Medulla oblongata (tissue), 1 donor: Measurements from ENCODE around the gene MAN1C1.

ENCODE experiments used
- DNase-seq: peaks from one replicate; pipeline ENCODE4 v3.0.0-alpha.2; 2015; ENCODE audit errors: extremely low spot score

MAN1C1 gene

DNA sequence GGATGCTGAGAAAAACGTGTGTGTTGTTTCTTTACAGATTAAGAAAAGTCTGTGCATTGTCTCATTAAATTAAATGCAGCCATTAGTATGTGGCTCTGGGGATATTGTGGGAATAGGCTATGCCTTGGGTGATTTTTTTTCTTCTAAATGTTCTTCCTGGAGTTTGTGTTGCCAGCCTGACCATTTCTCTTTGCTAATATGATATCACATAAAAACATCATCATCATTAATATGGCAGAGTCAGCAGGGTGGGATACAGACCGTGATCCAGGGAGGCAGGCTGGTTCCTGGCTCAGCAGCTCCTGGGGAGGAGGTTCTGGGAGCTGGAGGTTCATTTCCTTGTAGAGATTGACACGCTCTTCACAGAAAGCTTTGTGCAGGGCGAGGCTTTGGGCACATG lies 122.8 kb downstream of the MAN1C1 start:
- DNase-seq, result no peak

DNA sequence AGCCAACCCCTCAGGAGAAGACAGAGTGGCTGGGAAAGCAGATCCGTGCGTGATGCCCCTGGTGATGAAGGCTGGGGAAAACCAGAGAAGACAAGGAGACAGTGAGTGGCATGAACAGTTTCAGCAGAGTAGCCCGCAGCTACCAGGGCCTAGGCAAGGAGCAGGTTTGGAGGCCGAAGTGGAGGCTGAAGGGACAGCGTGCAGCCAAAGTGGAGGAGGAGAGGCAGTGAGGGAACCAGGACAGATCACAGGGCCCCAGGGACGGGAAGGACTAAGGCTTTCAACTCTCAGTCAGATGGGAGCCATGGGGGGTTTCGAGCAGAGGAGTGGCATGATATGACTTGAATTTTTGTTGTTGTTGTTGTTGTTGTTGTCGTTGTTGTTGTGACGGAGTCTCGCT lies 123.5 kb downstream of the MAN1C1 start:
- DNase-seq, result no peak

DNA sequence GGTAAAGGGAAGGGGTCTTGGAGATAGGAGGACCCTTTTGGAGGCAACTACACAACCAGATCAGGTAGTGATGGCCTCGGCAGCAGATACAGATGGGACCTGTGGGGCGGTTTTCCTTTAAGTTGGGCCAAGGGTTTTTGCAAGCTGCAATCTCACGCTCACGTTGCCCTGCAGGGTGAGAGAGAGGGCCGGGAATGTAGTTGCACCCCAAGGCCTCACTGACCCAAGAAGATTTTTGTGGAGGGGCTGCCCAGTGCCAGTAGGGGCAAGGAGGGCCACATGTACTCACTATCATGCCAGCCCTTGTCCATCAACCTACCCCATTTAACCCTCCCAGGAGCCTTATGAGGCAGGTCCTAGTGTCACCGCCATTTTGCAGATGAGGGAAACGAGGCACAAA lies 125.7 kb downstream of the MAN1C1 start:
- no peak for DNase-seq

DNA sequence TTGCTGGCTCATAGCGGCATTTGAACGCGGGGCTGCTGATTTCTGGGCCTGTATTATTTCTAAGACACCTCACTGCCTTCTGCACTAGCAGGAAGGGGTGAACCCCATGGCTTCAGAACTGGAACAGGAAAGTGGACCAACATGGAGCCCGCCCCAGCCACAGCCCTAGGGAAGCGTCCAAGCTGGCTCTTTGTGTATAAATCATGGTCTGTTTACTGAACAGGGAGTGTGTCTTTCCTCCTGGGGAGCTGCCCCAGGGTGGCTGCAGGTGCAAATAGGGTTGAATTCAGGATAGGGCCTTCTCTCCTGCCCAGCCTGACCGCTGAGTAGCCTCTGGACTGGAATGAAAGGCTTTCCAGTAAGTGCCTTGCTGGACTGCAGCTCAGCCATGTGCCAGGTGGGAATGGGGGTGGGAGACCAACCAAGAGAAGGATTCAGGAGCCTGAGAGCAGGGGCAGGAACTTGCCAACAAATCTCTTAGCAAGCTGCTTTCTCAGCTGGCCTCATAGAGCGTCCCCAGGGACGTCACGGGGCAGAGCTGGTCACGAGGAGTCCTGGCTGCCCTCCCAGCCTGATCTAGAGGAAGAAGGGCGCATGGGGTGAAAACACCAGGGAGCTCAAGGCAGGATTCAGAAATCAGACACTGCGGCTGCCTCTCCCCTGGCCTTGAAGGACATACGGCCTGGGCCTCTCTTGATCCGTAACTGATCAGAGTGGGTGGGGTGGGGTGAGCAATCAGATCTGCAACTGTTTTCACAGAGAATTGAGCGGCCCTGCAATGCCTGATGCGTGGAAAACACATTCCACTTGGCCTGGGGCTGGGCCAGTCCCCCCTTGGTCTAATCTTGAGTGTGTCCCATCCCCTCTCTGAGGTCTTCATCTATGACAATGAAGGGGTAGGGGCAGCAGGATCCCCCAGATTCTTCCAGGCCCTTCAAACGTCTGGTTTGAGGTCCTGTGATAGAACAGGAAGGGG lies 126.9 kb downstream of the MAN1C1 start:
- peak; percentile 87 for DNase-seq

DNA sequence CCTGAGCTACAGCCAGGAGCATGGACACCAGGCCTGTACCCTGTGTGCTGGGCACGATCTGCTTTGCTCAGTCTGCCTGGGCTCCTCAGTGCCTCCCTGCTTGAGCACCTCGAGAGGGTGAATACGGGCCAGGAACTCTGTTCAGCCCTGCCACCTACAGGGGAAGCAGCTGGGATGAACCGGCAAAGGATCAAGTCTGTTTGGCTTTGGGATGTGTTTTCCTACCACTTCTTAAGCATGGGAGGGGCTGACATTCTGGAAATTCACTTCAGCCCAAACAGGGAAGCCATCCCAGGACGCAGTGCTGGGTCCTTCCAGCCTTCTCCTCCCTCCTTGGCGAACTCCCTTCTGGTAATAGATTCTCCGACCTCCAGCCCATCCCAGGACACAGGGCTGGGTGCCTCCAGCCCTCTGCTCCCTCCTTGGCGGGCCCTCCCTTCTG lies 127.6 kb downstream of the MAN1C1 start:
- peak; percentile 79 for DNase-seq

DNA sequence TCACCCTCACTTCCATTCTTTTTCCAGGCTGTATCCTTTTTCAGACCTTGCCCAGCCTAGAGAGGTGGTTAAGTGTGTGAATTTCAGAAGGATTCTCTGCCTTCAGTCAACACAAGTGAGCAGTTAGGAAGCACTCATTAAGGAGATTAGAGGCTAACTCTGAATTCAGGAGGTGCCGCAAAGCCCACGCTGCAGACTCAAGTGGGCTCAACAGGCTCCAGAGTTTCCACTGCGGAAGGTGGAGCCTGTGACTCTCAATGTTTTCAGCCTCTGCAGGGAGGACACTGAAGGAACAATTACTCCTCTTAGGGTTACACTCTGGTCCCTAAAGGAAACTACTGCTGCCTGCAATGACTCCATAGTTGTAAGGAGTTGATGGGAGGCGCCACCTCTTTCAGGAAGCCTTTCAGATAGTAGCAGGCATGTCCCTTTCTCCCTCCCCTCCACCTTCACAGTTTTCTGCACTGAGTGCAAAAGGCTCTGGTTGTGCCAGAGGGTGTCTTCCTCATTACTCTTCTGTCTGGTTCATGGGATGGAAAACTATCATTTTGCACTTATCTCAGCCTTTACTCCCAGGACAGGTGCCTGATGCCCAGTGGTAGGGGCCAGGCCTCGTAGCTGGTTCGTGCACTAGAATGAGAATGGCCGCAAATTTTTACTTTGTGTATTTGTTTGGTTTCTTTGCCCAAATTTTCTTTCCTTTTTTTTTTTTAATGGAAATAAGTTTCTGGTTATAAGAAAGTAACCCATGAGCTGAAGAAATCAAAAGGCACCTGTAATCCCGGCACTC lies 128.2 kb downstream of the MAN1C1 start:
- DNase-seq, result no peak

DNA sequence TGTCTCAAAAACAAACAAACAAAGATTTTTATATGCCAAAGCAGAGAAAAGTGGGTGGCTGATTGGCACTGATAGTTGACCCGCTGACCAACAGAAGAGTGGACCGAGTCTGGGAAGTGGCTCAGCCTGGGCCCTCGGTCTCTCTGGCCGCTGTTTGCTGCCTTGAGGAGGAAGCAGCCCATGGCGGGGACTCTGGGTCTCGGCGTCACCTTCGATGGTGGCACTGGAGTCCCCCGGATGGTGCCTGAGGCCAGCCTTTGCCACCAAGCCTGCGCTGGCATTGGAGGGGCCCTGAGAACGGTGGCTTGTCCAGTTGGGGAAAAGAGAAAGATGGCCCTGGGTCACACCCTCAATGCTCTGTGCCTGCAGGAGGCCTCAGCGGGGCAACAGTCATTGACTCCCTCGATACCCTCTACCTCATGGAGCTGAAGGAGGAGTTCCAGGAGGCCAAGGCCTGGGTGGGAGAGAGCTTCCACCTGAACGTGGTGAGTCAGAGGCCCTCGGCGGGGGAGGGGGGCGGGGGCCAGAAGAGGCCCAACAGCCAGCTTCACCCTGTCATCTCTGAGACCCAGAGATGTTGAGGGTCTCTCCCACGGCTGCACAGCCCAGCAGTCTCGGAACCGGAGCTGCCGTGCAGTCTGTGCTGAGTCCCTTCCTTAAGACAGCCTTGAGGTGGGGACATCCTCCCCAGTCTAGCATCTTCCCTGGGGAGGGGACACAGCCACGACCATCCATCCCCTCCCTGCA lies 129.9 kb downstream of the MAN1C1 start:
- no peak for DNase-seq

DNA sequence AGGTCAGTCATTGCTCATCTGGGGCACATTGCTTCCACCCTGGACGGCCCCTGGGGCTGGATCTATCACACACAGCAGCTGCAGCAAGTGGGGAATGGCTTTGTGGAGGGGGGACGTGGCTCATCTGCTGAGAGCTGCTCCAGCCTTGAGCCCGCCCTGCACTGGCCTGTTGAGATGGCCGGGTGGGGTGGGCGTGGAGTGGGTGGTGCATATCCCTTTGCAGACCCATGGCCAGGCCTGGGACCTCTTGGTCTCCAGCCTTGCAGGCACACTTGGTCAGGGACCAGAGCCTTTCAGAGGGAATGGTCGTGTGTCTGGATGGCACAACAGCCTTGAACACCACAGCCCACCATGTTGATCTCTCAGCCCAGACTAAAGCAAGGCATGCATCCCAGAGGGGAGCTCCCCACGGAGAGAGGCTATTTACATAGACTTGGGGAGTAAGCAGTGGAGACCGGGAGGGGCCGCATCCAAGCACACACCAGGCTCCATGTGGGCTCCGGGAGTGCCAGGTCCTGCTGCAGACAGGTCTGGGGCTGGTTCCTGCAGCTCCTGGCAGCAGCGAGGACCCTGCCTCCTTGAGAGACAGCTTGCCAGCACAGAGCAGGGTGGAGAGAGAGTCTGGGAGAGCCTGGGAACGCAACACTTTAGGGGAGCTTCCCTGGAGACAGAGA lies 130.6 kb downstream of the MAN1C1 start:
- DNase-seq, result no peak

DNA sequence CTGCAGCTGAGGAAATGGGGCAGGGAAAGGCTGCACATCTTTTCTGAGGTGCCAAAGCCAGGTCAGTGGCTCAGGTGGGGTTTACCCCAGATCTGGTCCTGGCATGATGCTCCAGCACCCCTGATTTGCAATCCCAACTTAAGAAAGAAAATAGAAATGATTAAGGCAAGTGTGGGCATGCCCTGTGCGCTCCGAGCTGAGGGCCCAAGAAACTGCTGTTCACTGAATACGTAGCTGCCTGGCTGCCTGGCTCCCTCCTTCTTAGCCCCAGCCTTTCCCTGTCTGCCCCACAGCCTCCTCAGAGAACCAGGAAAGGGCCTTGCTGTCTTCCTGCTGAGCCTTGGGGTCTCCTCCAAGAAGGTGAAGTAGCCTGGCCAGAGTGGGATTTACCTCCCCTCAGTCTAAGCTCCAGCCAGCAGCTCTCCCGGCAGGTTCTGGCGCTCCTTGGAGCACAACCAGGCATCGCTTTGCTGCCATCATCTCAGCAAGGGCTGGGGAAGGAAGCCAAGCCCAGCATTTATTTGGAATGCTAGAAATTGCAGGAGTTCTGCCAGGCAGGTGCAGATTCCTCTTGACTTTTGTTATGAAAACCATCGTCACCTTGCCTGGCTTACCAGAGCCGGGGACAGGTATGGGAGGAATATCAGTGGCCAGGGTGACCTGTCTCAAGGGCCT lies 132.1 kb downstream of the MAN1C1 start:
- no peak for DNase-seq

DNA sequence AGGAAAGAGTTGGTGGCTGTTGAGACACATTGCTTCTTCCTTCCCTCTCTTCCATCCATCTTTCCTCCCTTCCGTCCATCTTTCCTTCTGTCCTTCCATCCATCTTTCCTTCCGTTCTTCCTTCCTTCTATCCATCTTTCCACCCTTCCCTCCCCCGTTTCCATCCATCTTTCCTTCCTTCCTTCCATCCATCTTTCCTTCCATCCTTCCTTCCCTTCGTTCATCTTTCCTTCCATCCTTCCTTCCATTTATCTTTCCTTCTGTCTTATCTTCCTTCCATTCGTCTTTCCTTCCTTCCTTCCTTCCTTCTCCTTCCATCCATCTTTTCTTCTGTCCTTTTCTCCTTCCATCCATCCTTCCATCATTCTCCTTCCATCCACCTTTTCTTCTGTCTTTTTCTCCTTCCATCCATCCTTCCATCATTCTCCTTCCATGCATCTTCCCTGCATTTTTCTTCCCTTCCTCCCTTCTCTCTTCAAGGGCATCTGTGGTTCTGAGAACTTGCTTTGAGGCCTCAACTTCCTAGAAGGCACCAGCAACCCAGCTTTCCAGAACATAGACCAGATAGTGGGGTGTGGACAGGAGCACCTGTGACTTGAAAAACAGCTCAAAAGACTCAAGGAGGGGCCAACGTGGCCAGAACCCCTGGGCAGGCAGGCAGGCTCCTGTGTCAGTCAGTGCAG lies 134.5 kb downstream of the MAN1C1 start:
- DNase-seq, result no peak

DNA sequence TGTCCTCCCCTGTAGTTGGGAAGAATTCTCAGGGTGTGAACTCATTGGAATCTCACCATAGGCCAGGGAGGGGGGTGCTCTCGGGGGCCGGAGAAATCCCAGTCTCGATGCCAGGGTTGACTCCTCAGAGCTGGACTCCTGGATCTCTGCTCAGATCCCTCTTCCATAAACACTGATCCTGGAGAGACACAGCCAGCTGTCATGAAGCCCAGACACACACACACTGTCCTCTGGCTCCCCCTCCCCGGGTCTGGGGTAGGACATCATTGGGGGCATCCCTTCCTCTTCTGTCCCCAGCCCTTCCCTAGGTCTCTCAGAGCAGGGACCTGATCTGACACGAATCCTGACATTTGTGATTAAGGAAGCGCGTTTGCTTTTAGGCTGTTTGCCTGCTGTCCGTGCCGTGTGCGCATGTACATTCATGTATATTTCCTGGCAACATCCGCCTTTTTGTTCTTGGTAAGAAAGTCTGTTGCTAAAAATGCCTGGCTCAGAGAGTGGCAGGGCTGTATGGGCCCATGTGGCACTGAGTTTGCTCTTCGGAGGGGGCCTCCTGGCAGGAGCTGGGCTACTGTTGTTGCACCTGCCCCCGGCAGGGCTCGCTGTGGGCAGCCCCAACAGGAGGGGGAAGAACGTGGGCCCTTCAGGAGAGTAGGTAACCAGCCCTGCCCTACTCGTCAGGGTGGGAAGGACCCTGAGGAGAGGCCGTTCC lies 138.0 kb downstream of the MAN1C1 start:
- no peak for DNase-seq

DNA sequence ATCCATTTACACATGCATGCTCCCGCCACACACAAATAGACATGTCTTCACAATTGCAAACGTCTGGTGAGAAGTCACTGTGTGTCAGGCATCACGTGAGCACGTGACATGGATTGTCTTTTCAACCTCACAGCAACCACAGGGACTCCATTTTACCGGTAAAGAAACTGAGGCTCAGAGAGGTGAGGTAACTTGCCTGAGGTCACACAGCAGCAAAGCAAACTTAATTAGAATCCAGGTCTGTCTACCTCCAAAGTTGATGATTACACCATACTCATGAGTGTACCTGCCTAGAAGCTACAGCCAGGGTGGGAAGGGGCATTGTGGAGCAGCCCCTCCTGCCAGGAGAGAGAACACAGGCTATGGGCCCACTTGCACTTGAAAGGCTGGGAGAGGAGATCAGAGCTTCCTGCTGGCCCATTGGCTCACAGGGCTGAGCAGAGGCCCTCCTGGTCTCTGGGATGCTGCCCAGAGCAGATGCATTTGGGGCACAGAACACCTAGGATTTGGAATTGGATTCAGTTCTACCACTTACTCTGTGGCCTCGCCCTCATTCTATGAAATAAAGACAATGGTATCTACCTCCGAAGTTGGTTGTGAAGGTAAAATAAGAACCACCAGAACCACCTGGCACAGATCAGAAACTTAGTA lies 139.0 kb downstream of the MAN1C1 start:
- no peak for DNase-seq

DNA sequence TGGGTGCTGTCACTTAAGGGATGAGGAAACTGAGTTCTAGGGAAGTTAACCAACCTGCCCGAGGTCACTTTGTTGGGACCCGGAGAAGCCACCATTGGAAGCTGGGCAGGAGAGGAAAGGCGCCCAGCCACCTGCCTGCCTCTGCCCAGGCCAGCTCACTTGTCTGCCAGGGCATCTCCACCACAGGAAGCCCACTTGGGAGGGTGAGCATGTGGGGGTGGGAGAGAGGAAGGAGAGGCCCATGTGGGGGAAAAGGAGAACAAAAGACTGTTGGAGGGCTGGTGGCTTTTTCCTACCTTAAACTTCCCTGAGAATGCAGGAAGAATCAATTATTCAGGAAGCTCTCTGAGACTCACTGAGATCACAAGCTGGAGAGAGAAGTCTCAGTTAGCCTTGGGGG lies 139.6 kb downstream of the MAN1C1 start:
- DNase-seq, result no peak

DNA sequence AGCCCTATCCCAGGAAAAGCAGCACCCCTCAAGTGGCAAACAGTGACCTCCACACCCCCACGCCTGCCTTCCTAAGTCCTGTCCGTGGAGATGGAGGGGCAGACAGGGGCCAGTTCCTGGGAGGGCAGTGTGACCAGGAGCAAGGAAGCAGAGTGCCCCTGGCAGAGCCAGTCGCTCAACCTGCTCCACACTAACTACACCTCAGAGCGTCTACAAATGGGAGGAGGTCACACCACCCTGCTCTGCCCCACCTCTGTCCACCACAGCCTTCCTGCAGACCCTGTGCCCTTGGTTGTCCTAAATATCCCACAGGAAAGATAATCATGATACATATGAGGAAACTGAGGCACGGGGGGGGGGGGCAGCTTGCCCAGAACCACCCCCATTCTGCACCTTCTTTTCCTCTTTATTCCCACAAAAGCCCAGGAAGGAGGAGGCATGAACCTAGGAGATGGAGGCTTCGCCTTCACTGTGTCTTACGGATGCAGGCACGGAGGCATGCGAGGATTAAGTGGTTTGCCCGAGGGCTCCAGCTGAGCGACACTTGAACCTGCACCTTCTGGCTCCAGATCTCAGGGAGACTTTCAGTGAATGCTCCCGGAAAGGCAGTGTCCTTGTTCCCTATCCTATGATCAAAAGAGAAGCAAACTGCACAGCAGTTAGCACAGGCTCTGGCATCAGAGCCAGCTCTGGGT lies 140.7 kb downstream of the MAN1C1 start:
- no peak for DNase-seq

DNA sequence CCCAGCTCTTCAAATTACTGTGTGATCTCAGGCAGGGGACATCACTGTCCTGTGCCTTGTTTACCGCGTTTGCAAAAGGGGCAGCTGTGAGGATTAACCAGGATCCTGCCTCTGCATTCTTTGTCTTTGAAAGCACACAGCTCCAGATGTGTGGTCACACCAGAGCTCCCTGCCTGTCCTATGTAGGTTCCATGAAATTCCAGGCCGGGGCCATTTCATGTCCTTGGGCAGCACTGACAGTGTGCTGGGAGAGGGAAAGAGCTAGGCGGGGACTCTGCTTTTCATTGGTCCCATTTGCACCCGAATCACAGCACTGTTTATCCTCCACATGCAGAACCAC lies 141.2 kb downstream of the MAN1C1 start:
- no peak for DNase-seq

DNA sequence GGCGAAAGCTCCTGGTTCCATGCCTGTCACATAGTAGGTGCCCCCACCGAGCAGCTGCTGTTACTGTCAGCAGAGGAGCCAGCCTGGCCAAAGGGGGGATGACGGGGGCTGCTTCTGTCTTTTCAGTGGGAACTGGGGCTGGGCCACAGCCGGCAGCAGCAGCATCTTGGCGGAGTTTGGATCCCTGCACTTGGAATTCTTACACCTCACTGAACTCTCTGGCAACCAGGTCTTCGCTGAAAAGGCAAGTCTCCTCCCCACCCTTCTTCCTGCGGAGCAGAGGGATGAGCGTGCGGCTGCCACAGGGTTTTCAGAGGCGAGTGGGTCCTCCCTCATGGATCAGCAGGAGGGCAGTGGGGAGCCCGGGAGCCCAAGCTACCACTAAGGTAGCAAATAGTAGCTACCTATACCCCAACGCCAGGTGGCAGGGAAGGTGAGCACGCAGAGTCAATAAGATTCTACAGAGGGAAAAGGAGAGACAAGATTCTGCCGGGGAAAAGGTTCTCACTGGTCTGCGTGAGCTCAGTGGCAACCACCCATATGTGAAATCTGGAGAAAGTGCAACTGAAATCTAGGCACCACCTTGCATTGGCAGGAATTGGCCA lies 142.0 kb downstream of the MAN1C1 start:
- DNase-seq, result peak; percentile 37

DNA sequence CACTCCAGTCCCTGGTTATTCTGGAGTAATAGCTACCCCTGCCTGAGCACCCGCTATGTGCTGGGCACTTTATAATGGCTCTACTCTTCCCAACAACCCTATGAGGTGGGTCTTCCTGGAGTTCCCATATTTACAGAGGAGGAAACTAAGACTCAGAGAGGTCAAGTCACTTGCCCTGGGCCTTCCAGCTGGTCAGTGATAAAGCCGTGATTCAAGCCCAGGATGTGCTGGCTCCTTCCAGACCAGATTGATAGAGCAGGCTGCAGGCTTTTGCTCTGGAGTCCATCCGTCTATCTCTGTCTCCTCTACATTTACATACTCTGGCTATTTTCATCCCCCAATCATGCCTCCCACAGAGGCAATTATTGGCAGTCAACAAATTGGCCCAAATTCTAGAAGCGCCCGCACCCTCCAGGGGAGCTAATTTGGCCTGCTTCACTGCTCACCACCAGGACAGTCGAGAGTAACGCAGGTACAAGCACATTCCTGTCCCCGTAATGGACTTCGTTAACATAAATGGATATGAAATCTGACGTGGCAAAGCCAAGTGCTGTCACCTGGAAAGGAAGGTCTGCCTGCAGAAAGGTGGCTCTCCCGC lies 143.6 kb downstream of the MAN1C1 start:
- no peak for DNase-seq

DNA sequence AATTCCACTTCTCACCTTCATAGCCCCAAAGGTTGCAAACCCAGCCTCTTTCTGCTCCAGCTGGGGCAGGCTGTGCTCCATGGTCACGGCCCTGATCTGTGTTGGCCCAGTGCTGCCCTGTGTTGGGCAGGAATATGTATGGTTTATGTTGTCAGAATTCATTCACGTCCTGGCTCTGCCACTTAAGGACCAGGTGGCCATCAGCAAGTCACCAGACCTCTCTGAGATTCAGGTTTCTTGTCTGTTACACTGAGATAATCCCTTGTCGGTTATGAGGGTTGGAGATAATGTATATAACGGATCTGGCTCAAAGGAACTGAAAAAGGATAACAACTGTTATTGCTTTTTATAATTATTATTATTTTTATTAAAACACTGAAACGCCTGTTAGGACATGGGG lies 144.3 kb downstream of the MAN1C1 start:
- DNase-seq, result no peak
